ENCODE results near the gene RELL2. TPM values are rescaled to one million over a fixed set of nuclear protein-coding genes. Genes with fewer than 3 reads are reported as not detected.

RELL2 gene
- total RNA-seq, 4 donors from 2014 or later: 4.3 to 10.4 (median 6.4) TPM

DNA sequence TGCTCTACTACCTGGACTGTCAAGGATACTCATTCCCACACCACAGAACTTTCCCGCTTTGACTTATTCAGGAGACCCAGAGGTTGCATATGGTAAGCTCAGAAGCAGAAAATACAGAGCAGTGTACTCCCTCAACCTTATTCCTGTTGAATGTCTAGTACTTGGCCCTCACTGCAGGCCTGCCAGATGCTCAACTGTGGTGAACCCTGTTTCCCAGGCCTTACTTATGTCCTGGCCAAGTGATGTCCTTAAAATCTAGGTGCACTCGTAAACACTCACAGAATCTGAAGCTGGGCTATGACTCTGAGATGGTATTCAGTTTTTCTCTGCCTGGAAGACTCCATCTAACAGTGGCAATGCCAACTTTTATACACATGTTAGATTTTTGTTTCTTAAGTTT, 39.0 kb upstream of the RELL2 start:
- intact Hi-C loops (cut with DNase I): no loop called here
- peaks cover 0 to 23% (median 0%) of the 10 kb centered on the region in 3 donors for H3K36me3 ChIP-seq
- H3K27ac ChIP-seq: peak overlapping the region in 3 of 4 donors; percentile 3 to 35 (median 24)
- no peaks in the 10 kb centered on the region for H3K9me3 ChIP-seq
- no peak for TF ChIP-seq POLR2A (IDR thresholded peaks at IDR 0.05)
- TF ChIP-seq, protein P1, sequence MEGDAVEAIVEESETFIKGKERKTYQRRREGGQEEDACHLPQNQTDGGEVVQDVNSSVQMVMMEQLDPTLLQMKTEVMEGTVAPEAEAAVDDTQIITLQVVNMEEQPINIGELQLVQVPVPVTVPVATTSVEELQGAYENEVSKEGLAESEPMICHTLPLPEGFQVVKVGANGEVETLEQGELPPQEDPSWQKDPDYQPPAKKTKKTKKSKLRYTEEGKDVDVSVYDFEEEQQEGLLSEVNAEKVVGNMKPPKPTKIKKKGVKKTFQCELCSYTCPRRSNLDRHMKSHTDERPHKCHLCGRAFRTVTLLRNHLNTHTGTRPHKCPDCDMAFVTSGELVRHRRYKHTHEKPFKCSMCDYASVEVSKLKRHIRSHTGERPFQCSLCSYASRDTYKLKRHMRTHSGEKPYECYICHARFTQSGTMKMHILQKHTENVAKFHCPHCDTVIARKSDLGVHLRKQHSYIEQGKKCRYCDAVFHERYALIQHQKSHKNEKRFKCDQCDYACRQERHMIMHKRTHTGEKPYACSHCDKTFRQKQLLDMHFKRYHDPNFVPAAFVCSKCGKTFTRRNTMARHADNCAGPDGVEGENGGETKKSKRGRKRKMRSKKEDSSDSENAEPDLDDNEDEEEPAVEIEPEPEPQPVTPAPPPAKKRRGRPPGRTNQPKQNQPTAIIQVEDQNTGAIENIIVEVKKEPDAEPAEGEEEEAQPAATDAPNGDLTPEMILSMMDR (IDR thresholded peaks at IDR 0.05): no peak
- no peak for DNase-seq
- H3K4me1 ChIP-seq: peaks cover 0 to 44% (median 11%) of the 10 kb centered on the region in 3 donors
- H3K4me3 ChIP-seq: no peak overlapping the region
- no peaks in the 10 kb centered on the region for H3K27me3 ChIP-seq
- 91 to 92% methylated on average over 1 to 2 of the region's 2 CpGs for WGBS, 2 donors

DNA sequence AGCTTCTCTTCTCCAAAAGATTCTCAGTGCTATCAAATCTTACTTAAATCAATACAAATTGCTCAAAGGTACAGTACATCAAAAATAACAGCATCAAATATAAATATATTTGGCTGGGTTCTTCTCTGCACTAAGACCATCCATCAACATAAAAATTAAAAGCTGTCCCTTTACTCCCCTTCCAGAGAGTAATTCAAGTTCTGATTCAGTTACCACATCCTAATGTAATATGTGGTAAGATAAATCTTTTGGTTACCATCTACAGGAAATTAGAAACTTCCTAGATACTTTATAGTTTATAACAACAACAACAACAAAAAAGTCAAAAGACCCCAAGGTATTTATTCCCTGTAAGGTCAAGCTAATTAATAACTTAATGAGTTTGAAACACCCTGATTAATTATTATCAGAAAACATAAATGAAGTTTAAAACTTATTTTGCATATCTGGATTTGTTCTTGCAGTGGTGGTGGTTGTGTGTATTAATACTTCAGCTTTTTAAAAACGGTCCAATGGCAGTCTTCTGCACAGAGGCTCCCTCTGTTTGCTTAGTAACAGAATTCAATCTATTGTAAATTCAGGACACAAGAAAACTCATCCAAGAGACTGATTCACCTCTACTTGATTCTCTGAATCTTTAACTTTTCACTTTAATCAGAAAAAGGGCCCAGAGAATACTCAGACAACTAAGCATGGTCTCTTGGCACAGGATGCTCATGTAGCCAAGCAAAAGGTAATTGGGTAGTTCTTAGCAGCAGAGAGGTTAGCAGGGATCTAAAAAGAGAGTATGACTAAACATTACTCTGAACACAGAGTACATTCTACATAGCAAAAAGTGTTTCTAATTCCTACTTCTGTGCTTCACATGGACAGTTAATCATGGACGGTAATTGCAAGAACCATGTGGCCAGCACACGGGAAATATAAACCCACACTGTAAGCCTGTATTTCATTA, 38.1 kb upstream of the RELL2 start:
- Histone ChIP-seq H3K9me3 (no peaks in the 10 kb centered on the region), H3K36me3 (peaks cover 0 to 15% (median 0%) of the 10 kb centered on the region in 3 donors), H3K4me3 (no peak overlapping the region), H3K27ac (no peak overlapping the region), H3K4me1 (peaks cover 8 to 51% (median 17%) of the 10 kb centered on the region in 3 donors), H3K27me3 (no peaks in the 10 kb centered on the region)
- no peak for DNase-seq
- 59% methylated on average over 3 of the region's 3 CpGs for WGBS, 2 donors
- intact Hi-C loops (cut with DNase I): no loop called here
- TF ChIP-seq, protein P1 (IDR thresholded peaks at IDR 0.05): no peak
- no peak for TF ChIP-seq POLR2A (IDR thresholded peaks at IDR 0.05)

DNA sequence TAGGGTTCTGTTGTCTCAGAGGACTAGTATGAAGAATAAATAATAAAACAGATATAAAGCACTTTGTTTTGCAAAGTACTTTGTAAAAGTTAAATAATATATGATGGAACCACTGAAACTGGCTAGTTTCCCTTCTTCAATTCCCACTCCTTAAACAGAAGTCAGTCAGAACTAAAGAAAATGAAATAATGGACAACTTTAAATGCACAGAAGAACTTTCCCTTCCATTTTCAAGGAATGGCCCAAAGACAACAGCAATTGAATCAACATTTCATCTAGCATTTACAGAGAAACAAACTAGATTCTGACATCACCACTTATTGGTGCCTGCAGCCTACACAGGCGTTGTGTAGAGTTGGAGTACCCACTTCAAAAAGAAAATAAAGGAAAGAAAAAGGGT, 34.2 kb upstream of the RELL2 start:
- peak overlapping the region in 3 of 4 donors; percentile 1 to 87 (median 72) for H3K27ac ChIP-seq
- H3K27me3 ChIP-seq: no peaks in the 10 kb centered on the region
- TF ChIP-seq, protein P1 (IDR thresholded peaks at IDR 0.05): no peak
- no peak for TF ChIP-seq POLR2A (IDR thresholded peaks at IDR 0.05)
- peaks cover 11 to 67% (median 22%) of the 10 kb centered on the region in 3 donors for H3K4me1 ChIP-seq
- no peak overlapping the region for H3K4me3 ChIP-seq
- WGBS, 2 donors: 83 to 86% methylated on average over 1 of the region's 1 CpG
- intact Hi-C loops (cut with DNase I): no loop called here
- DNase-seq: no peak
- H3K36me3 ChIP-seq: no peaks in the 10 kb centered on the region
- H3K9me3 ChIP-seq: no peaks in the 10 kb centered on the region

DNA sequence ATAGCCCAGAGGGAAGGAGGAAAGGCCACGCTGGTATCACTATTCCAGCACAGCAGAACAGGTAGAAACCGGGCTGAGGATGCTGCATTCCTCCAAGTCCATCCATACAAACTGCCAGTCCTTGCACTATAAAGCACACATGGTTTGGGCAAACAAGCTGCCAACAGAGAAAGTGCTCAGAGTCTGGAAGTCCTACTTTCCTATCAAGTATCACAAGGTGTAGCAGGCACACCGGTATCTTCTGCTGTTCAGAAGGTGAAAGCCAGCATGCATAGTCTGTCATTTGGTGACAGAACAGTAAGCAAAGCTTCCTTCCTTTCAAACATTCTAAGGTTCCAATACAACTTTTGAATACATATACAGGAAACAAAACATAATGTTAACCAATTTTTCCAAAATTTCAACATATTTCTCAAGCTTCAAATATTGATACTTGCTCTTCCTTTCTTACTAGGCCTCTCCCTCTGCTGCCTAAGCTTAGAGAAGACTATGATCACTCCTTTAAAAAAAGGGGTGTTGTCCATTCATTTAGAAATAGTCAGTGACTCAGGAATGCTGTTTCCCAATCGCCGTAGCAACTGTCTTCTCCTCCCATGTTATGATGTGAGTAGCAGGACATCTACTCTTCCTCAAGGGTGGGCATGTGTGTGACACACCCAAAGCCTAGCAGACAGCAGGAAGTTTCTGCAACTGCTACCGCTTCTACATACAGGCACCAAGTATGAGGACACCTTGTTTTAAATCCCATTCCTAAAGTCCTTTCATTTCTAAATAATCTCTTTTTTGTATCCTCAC, 32.7 kb upstream of the RELL2 start:
- Histone ChIP-seq H3K36me3 (no peaks in the 10 kb centered on the region), H3K4me1 (peaks cover 11 to 54% (median 17%) of the 10 kb centered on the region in 3 donors), H3K4me3 (no peak overlapping the region), H3K9me3 (no peaks in the 10 kb centered on the region), H3K27ac (peak overlapping the region; percentile 72 to 87 (median 80)), H3K27me3 (no peaks in the 10 kb centered on the region)
- intact Hi-C loops (cut with DNase I): no loop called here
- WGBS, 2 donors: 31 to 35% methylated on average over 6 of the region's 6 CpGs
- TF ChIP-seq POLR2A (IDR thresholded peaks at IDR 0.05): no peak
- TF ChIP-seq, protein P1 (IDR thresholded peaks at IDR 0.05): no peak
- no peak for DNase-seq
